SK-MEL-5 (cell line): ENCODE measurements around the gene ZNF814. TPM values are rescaled to one million over a fixed set of nuclear protein-coding genes. Genes with fewer than 3 reads are reported as not detected.
"Not testable (repeated sequence)": the region's sequence is repeated elsewhere in the genome, so short reads cannot be mapped to it uniquely, and the experiment has no call there.

Source experiments
- DNase-seq: peaks from one replicate; pipeline ENCODE4 v3.0.0-alpha.2; 2016; ENCODE audit warnings: low read depth, low spot score
- in situ Hi-C: cut with HindIII; loops from 2 replicates; pipeline ENCODE4 v1.10.0; 2016; ENCODE audit warnings: low sequenced_read_pairs, high pct_unique_total_duplicates, low pct_unique_long_range_greater_than_20kb
- polyA plus RNA-seq, 2 experiments: library from polyadenylated mRNA; depleted of rRNA; stranded (reverse); fragments of >200 nt; gene quantifications; 2 replicates each; pipeline ENCODE4 v1.2.3, GENCODE V29; 2015
- total RNA-seq: library from RNA; depleted of rRNA; stranded (reverse); fragments of >200 nt; shearing (Covaris generic); gene quantifications from 2 replicates; pipeline ENCODE4 v1.2.3, GENCODE V29; 2014; rRNA removed

ZNF814 gene
- total RNA-seq: 0.48 and 1.6 TPM in 2 replicates
- polyA plus RNA-seq (2015; cell fraction: cytosol; rRNA removed): 0.55 and 0.82 TPM in 2 replicates
- polyA plus RNA-seq (2015; cell fraction: nucleus; rRNA removed): 5.0 and 13.3 TPM in 2 replicates

DNA sequence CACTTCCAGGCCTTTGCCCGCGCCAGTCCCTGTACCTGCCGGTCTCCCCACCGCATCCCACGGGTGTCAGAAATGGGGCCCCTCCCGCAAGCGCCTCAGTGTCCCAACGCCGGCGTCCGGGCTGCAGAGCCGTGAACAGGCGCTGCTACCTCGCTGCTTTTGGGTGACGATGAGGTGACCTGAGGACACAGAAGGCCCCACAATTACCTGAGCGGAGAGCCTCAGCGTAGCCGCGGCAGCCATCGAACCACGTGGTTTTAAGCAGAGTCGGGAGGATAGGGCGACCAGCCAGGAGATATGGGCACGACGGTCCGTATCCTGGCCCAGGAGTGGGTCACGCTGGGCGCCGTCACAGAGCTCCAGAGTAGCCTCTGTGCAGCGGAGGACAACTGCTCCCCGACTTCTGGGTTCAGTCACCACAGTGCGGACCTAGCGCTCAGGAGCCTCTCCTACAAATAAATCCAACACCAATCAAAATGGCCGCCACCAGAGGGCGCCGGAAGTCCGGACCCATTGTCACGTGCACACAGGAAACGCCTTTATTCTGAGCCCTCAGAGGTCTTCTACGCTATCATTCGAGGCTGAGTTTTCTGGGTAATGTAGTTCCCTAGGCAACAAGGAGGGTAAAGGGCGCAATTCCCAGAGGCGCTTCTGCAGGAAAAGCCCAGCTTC, at the start of gene ZNF814:
Gene ZNF814, minus strand, starts transcription at position 478 of the 672 bp plus-strand sequence. Its CDS starts 235 bp downstream, at position 243.
- no peak for DNase-seq
- in situ Hi-C loops: no loop called here

DNA sequence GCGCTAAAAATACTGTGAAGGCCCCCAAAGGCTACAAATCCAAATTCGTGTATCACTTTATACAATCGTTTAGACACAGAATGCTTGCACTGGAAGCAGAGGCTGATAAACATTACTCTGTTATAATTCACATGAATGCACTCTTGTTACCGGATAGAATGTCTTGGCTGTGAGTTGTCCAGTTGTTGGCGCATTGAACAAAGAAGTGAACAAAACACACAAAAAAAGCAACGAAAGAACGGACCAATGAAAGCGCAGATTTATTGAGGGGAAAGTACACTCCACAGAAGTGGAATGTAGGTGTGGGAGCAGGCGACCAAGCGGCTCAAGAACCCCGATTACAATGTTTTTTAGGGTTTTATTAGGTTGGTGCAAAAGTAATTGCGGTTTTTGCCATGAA, 46.9 kb upstream of the ZNF814 start:
- in situ Hi-C loops: no loop called here
- DNase-seq: no peak

DNA sequence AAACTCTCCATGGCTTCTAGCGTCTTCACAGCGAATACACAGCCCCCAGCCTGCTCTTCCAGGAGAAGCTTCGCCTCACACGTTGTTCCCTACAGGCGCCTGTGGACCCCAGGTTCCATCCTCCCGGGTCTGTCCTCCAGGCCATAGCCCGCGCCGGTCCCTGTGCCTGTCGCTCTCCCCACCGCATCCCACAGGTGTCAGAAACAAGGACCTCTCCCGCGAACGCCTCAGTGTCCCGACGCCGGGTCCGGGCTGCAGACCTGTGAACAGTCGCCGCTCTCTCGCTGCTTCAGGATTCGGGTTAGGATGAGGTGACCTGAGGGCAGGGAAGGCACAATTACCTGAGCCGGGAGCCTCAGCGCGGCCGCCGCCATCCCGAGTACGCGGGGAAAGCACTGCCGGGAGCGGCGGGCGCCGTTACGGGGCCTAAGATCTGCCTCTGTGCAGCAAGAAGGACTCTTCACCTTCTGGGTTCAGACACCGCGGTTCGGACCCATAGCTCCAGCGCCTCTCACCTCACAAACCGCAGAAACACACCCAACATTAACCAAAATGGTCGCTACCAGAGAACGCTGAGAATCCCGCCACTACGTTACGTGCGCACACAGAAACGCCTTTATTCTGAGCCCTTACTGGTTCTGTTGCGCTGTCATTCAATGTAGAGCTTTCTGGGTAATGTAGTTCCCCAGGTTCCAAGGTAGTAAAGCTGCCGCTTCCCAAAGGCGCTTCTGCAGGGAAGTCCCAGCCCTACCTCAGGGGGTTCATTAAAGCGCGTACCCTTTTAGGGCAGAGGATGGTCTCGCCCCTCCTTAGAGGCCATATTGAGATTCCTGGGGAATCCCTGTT, 46.2 kb upstream of the ZNF814 start, which contains the start of gene ZNF418:
Gene ZNF418, minus strand, starts transcription at position 583 of the 846 bp plus-strand sequence. CDS start 1,580 bp downstream, outside the sequence.
- in situ Hi-C loops: no loop called here
- peak; percentile 60 for DNase-seq

DNA sequence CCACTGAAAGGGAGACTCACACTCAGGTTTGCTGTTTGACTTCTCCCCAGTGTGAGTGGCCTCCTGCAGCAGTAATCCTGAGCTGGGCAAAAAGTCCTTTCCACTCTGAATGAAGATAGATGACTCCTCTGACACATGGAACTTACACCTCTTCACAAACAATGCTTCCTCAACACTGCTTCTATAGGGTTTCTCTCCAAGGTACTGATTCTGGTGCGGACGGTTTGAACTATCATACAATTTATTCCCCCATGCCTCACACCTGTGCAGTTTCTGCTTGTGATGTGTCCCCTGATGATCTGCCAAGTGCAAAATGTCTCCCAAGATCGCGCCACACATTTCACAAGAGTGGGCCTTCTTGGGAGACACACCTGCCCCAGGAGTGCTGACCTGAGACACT, 38.8 kb upstream of the ZNF814 start:
- no peak for DNase-seq
- in situ Hi-C loops: no loop called here

DNA sequence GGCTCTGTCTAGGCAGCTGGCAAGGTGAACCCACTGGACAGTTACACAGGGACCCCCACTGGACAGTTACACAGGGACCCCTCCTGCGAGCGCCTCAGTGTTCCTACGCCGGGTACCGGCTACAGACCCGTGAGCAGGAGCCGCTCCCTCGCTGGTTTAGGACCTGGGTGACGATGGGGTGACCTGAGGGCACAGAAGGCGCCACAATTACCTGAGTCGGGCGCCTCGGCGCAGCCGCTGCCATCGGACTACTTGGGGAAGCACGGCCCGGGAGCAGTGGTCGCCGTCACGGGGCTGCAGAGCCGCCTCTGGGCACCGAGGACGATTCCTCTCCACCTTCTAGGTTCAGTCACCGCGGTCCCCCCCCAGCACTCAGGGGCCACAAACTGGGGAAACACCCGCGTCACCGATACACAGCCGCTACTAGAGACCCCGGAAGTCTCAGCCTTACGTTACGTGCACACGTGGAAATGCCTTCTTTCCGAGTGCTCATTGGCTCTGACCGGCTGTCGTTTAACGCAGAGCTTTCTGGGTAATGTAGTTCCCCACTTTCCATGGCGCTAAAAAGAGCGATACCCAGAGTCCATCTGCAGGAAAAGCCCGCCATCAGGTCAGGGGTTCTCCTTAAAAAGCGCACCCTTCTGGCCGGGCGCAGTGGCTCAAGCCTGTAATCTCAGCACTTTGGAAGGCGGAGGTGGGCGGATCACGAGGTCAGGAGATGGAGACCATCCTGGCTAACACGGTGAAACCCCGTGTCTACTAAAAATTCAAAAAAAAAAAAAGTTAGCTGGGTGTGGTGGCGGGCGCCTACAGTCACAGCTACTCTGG, 27.5 kb upstream of the ZNF814 start, which contains the start of gene ZNF417:
Gene ZNF417, minus strand, starts transcription at position 425 of the 828 bp plus-strand sequence. Its CDS starts 181 bp downstream, at position 244.
- peak; percentile 96 for DNase-seq

DNA sequence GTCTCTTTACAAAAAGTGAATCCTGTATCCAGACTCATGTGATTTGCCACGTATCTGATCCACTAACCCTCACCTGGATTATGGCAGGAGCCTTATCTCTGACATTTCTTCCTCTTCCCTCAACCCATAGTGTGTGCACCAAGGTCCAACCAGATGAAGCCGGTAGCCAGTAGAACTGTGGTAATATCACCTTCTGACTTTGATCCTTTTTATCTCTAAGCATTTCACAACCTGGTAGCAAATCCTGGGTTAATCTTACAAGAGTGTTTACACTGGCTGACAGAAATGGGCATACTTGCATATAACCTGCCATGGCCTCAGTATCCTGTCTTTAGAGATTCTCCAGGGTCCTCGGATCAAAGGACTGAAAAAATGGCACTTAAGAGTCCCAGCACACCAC, 25.7 kb upstream of the ZNF814 start:
- in situ Hi-C loops: no loop called here

More for the DNA sequence above, 27.5 kb upstream of the ZNF814 start, which contains the start of gene ZNF417:
- in situ Hi-C loops: not testable (repeated sequence)

DNA sequence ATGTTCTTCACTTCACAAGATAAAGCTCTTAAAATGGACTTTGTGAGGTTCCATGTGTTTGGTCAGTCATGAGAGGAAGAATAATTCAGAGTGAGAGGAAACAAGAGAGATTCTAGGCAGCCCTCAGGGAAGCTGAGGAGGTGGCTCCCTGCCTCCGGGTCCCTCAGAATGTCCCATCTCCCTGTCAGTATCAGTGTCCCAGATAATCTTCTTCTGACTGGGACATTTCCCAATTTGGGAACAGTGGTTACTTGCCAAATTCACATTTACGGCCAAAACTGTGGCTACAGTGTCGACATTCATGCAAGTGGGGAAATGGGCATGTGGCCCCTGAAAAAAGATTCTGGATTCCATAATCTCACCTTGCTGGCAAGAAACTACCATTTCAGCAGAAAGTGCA, 18.6 kb upstream of the ZNF814 start:
- in situ Hi-C loops: no loop called here
- DNase-seq: no peak

More for the DNA sequence above, 25.7 kb upstream of the ZNF814 start:
- DNase-seq: no peak

DNA sequence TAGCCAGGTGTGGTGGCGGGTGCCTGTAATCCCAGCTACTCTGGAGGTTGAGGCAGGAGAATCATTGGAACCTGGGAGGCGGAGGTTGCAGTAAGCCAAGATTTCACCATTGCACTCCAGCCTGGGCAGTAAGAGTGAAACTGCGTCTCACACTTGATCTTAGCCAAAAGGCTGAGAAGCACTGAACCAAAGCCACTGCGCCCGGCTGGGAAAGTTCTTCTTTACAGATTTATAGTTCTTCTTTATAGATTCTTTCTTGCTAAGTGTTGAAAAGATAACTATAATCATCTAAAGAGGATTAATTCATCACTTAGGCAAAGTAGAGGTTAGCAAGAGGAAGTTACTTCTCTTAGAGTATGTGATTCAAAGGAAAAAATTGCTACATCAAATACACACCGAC, 16.4 kb upstream of the ZNF814 start:
- in situ Hi-C loops: no loop called here
- DNase-seq: no peak

DNA sequence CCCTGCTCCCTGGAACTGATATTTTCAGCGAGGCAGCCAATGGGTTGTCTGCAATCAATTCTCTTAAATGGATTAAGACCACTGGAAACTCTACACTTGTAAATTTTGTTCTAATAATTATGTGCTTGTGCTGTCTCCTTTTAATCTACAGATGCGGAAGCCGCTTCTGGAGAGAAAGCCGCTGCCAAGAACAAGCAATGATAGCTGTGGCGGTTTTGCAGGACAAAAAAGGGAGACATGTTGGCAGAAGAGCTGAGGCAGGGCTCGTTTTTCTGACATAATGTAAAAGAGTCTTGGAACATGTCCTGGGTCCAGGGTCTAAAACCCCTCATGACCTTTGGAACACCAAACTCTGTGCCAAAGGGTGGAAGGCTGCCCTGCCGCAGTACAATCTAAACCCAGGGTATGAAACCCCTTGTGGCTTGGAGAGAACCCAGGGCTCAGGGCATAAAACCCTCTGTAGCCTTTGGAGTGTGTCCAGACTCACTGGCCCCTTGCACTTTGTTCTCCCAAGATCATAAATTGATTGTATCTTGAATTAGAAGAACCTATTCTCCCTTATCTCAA, 14.9 kb upstream of the ZNF814 start:
- in situ Hi-C loops: no loop called here

DNA sequence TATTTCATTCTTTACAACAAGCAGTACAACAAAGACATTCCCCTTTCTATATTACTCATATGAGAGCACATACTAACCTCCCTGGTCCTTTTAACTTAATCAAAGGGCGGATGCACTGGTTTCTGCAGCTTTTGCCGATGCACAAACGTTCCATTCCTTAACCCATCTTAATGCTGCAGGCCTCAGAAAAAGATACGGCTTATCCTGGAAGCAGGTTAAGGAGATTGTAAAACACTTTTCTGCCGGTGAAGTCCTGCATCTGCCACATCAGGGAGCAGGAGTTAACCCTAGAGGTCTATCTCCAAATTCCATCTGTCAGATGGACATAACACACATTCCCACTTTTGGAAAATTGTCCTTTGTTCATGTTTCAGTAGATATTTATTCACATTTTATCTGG, 11.5 kb upstream of the ZNF814 start:
- in situ Hi-C loops: no loop called here
- DNase-seq: no peak

More for the DNA sequence above, 14.9 kb upstream of the ZNF814 start:
- DNase-seq: no peak

DNA sequence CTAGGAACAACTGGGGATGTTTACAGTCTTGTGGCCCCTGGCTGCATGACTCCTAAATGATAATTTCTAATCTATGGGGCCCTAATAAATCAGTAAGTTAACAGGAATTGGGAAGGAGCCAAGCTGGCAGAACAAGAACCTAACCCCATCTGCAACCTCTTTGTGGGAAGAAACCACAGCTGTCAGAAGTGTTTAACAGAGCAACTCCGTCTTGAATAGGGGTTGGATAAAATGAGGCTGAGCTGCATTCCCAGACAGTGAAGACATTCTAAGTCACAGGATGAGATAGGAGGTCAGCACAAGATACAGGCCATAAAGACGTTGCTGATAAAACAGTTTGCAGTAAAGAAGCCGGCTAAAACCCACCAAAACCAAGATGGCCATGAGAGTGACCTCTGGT, 1.9 kb upstream of the ZNF814 start:
- in situ Hi-C loops: not testable (repeated sequence)

DNA sequence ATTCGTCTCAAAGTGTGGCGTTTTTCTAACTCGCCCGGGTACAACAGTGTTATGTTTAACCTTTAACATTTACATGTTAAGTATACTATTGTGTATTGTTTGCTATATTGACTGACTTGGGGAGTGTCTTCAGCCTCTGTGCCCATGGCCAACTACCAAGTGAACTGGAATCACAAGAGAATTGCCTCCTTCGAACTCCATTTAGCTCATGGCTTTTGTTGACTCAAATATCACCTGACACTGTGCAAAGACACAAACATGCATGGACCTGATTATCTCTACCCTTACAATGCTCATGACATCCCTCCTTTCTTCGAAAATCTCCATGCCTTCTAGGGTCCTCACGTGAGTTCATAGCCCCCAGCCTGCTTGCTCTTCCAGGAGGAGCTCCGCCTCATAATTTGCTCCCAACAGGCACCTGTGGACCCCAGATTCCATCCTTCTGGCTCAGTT, 704 bp downstream of the ZNF814 start:
- in situ Hi-C loops: no loop called here
- DNase-seq: no peak

More for the DNA sequence above, 1.9 kb upstream of the ZNF814 start:
- DNase-seq: not testable (repeated sequence)

DNA sequence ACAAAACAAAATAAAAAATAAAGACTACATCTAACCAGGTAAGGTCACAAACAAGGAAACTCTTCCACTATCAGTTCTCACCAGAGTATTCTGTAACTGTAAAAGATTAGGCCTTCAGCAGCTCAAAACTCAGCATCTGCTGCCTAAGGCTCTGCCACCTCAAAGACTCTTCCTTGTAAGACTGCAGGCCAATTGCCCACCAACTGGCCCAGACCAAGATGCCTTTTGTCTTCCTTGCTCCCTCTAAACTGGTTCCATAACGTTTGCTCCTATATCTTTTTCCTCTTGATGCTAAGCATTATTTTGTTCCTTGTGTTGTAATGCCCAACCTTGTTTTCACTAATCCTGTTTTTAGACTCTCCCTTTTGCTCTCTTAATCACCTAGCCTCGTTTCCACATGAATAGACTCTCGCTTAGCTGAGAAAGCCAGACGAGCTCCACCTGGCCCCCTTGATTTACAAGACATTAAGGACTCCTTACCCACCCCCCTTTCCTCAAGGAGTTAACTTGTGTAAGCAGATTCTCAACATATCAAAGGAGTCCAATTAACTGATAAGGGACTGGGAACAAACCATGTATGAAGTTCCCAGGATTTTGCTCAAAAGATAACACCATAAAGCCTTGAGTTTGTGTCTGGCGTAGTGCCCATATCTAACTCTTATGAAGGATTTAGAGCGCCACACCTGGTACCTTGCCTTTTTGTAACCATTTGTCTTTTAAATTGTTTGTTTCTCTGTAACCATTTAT, 1.5 kb downstream of the ZNF814 start:
- in situ Hi-C loops: no loop called here
- DNase-seq: no peak

DNA sequence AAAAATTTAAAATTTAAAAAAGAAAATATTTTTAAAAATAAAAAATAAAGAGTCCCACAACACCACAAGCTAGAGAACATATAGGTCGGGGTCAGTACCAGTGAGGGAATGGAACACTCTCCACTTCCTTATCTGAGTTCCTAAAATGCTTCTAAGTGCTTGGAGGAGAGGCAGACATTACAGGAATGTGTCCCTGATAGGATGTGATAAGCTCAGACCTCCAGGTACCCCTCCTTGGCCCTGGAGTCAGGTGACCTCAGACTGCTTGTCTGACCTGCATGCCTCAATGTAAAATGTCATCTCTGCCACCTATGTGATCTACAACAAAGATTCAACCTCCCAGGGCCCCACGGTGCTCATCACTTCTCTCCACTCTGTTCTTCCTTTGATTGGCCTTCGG, 2.8 kb downstream of the ZNF814 start:
- in situ Hi-C loops: no loop called here

DNA sequence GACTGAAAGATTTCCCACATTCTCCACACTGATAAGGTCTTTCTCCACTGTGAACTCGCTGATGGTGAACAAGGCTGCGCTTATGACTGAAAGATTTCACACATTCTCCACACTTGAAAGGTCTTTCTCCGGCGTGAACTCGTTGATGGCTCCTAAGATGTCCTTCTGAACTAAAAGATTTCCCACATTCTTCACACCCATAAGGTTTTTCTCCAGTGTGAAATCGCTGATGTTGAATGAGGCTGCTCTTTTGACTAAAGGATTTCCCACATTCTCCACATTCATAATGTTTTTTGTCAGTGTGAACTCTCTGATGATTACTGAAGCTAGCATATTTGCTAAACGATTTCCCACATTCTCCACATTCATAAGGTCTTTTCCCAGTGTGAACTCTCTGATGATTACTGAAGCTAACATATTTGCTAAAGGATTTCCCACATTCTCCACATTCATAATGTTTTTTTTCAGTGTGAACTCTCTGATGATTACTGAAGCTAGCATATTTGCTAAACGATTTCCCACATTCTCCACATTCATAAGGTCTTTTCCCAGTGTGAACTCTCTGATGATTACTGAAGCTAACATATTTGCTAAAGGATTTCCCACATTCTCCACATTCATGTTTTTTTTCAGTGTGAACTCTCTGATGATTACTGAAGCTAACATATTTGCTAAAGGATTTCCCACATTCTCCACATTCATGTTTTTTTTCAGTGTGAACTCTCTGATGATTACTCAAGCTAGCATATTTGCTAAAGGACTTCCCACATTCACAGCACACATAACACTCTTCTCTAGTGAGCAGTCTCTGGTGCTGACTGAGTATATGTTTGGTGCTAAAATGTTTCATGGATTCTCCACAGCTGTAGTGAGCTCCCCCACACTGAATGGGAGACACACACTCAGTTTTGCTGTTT, 14.7 kb downstream of the ZNF814 start:
- DNase-seq, in situ Hi-C loops: not testable (repeated sequence)

More for the DNA sequence above, 2.8 kb downstream of the ZNF814 start:
- DNase-seq: no peak
